ENCODE data around the gene PREB. TPM values are rescaled to one million over a fixed set of nuclear protein-coding genes. Genes with fewer than 3 reads are reported as not detected.
A peak's percentile ranks its signal among the peaks of the same experiment; 100 is the strongest.
"Not testable (repeated sequence)": the region's sequence is repeated elsewhere in the genome, so short reads cannot be mapped to it uniquely, and the experiment has no call there.

PREB gene
- total RNA-seq, 1 experiment from 2014 or later = 52.7 TPM

DNA sequence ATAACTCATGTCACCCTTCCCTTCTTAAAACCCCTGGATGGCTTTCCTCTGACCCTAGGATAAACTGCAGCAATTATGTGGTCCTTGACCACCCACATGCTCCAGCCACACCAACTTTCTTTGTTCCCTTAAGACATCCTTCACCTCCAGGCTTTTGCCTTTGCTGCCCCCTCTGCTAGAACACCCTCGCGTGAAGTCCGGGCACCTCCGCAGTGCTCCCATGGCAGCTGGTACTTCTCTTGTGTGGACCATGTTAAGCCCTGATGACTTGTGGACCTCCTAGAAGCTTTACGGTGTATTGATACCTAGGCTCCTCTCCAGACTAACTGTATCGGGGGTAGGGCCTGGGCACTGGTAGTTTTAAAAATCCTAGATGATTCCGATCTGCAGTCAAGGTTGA is 11.6 kb downstream of the PREB start:
- H3K36me3 ChIP-seq (ENCODE audit: insufficient read depth, low read length, poor library complexity, severe bottlenecking) = no peaks in the 10 kb centered on the region
- no peak overlapping the region for H3K27ac ChIP-seq (ENCODE audit: low read depth, low read length, poor library complexity, severe bottlenecking)
- POLR2A ChIA-PET (ENCODE audit: low non-redundant PET) = no interaction called here
- intact Hi-C loops (cut with micrococcal nuclease; ENCODE audit: unreplicated experiment) = no loop called here
- peaks cover 28% of the 10 kb centered on the region for H3K4me1 ChIP-seq (ENCODE audit: insufficient read depth, low read length, poor library complexity, severe bottlenecking)
- TF ChIP-seq, protein P1, sequence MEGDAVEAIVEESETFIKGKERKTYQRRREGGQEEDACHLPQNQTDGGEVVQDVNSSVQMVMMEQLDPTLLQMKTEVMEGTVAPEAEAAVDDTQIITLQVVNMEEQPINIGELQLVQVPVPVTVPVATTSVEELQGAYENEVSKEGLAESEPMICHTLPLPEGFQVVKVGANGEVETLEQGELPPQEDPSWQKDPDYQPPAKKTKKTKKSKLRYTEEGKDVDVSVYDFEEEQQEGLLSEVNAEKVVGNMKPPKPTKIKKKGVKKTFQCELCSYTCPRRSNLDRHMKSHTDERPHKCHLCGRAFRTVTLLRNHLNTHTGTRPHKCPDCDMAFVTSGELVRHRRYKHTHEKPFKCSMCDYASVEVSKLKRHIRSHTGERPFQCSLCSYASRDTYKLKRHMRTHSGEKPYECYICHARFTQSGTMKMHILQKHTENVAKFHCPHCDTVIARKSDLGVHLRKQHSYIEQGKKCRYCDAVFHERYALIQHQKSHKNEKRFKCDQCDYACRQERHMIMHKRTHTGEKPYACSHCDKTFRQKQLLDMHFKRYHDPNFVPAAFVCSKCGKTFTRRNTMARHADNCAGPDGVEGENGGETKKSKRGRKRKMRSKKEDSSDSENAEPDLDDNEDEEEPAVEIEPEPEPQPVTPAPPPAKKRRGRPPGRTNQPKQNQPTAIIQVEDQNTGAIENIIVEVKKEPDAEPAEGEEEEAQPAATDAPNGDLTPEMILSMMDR (conservative IDR thresholded peaks at IDR 0.05; ENCODE audit: low read depth, low read length) = no peak
- TF ChIP-seq EZH2 (IDR thresholded peaks at IDR 0.05; ENCODE audit: borderline replicate concordance, low read depth, low read length, poor library complexity, severe bottlenecking) = no peak
- no TSS peak for BruUV-seq (replicated peaks)
- DNase-seq (ENCODE audit: low spot score) = no peak
- CTCF ChIA-PET = no interaction called here
- peaks cover 11% of the 10 kb centered on the region for H3K27me3 ChIP-seq (replicated peaks; ENCODE audit: insufficient read depth, low read depth, low read length, poor library complexity)
- no peak overlapping the region for H3K4me3 ChIP-seq (ENCODE audit: low read depth, low read length, poor library complexity, severe bottlenecking)
- no peaks in the 10 kb centered on the region for H3K9me3 ChIP-seq (ENCODE audit: low read depth, low read length, poor library complexity, severe bottlenecking)

DNA sequence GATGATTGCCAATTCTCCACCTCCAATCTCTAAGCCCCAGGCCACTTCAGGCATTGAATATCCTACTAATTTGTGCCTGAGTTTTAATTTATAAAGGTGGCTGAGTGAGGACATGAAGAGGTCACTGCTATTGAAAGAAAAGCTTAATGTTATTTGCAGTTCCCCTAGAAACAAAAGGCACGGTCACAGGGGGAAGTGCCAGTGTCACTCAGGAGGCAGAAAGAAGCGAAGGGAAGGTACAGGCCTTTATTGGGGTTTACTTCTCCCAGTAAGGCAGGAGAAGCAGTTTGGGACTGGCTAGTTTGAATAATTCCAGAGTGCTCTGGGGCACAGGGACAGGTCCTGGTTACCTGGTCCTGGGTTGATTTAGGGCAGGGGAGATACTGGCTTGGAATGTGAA is 12.5 kb downstream of the PREB start:
- no TSS peak for BruUV-seq (replicated peaks)
- intact Hi-C loops (cut with micrococcal nuclease; ENCODE audit: unreplicated experiment) = no loop called here
- no peaks in the 10 kb centered on the region for H3K9me3 ChIP-seq (ENCODE audit: low read depth, low read length, poor library complexity, severe bottlenecking)
- peaks cover 28% of the 10 kb centered on the region for H3K4me1 ChIP-seq (ENCODE audit: insufficient read depth, low read length, poor library complexity, severe bottlenecking)
- POLR2A ChIA-PET (ENCODE audit: low non-redundant PET) = no interaction called here
- no peak overlapping the region for H3K4me3 ChIP-seq (ENCODE audit: low read depth, low read length, poor library complexity, severe bottlenecking)
- peaks cover 11% of the 10 kb centered on the region for H3K27me3 ChIP-seq (replicated peaks; ENCODE audit: insufficient read depth, low read depth, low read length, poor library complexity)
- DNase-seq (ENCODE audit: low spot score) = no peak
- no peaks in the 10 kb centered on the region for H3K36me3 ChIP-seq (ENCODE audit: insufficient read depth, low read length, poor library complexity, severe bottlenecking)
- no peak overlapping the region for H3K27ac ChIP-seq (ENCODE audit: low read depth, low read length, poor library complexity, severe bottlenecking)
- TF ChIP-seq EZH2 (IDR thresholded peaks at IDR 0.05; ENCODE audit: borderline replicate concordance, low read depth, low read length, poor library complexity, severe bottlenecking) = no peak
- TF ChIP-seq, protein P1 (conservative IDR thresholded peaks at IDR 0.05; ENCODE audit: low read depth, low read length) = no peak
- CTCF ChIA-PET = no interaction called here

DNA sequence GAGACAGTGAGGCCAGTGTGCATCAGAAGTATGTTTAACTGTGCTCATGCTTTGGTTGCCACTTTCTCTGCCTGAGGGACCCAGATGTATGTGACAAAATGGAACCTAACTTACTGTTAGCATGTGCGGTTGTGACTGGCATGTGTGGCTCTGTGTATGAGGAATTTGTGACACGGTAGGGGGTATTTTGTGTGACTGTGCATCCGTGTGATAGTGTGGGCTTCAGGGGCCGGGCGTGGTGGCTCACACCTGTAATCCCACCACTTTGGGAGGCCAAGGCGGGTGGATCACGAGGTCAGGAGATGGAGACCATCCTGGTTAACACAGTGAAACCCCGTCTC is 15.1 kb downstream of the PREB start:
- POLR2A ChIA-PET (ENCODE audit: low non-redundant PET) = not testable (repeated sequence)
- peaks cover 11% of the 10 kb centered on the region for H3K27me3 ChIP-seq (replicated peaks; ENCODE audit: insufficient read depth, low read depth, low read length, poor library complexity)

More for the DNA sequence above, 15.1 kb downstream of the PREB start:
- H3K27ac ChIP-seq (ENCODE audit: low read depth, low read length, poor library complexity, severe bottlenecking); H3K36me3 ChIP-seq (ENCODE audit: insufficient read depth, low read length, poor library complexity, severe bottlenecking); DNase-seq (ENCODE audit: low spot score); H3K9me3 ChIP-seq (ENCODE audit: low read depth, low read length, poor library complexity, severe bottlenecking); BruUV-seq (replicated peaks); CTCF ChIA-PET: not testable (repeated sequence)
- intact Hi-C loops (cut with micrococcal nuclease; ENCODE audit: unreplicated experiment) = loop anchor here (2.0 kb wide), 1 partner anchor 34 kb away; no protein-coding TSS in a partner anchor
- Histone ChIP-seq H3K4me1 (ENCODE audit: insufficient read depth, low read length, poor library complexity, severe bottlenecking) (peaks cover 11% of the 10 kb centered on the region), H3K4me3 (ENCODE audit: low read depth, low read length, poor library complexity, severe bottlenecking) (peak overlapping the region; percentile 67)

Data from A673 (cell line).